T-helper 22 cell (primary cell): ENCODE measurements around the gene PLAGL1.
A peak's percentile ranks its signal among the peaks of the same experiment; 100 is the strongest.
"Not testable (repeated sequence)": the region's sequence is repeated elsewhere in the genome, so short reads cannot be mapped to it uniquely, and the experiment has no call there.

ENCODE experiments used
- DNase-seq: peaks from one replicate; pipeline ENCODE4 v3.0.0-alpha.2; 2020; ENCODE audit warnings: low read depth

The PLAGL1 gene

GRCh38 chr6:144008120-144008811 is at the start of gene PLAGL1:
Gene PLAGL1 (minus strand): TSS chr6:144008259. CDS start chr6:143948136, 60,123 bp downstream.
- no peak for DNase-seq

- DNase-seq, result no peak
These were observed 47.3 kb upstream of the PLAGL1 start for GRCh38 chr6:144055121-144055931.

GRCh38 chr6:144053601-144054000 is 45.5 kb upstream of the PLAGL1 start:
- no peak for DNase-seq

GRCh38 chr6:144052488-144052887 is 44.4 kb upstream of the PLAGL1 start:
- no peak for DNase-seq

- no peak for DNase-seq
These were observed 41.3 kb upstream of the PLAGL1 start for GRCh38 chr6:144049386-144049785.

- DNase-seq, result no peak
These were observed 39.6 kb upstream of the PLAGL1 start for GRCh38 chr6:144047688-144048087.

- not testable (repeated sequence) for DNase-seq
These were observed 38.6 kb upstream of the PLAGL1 start for GRCh38 chr6:144046672-144047071.

- not testable (repeated sequence) for DNase-seq
These were observed 36.9 kb upstream of the PLAGL1 start for GRCh38 chr6:144044989-144045388.

- no peak for DNase-seq
These were observed 28.8 kb upstream of the PLAGL1 start for GRCh38 chr6:144036835-144037195.

GRCh38 chr6:144036064-144036834 is 28.2 kb upstream of the PLAGL1 start:
- no peak for DNase-seq

GRCh38 chr6:144035416-144035815 is 27.4 kb upstream of the PLAGL1 start:
- DNase-seq, result no peak

- DNase-seq, result no peak
These were observed 26.0 kb upstream of the PLAGL1 start for GRCh38 chr6:144033816-144034735.

- DNase-seq, result no peak
These were observed 21.4 kb upstream of the PLAGL1 start for GRCh38 chr6:144029452-144029851.

- DNase-seq, result no peak
These were observed 20.0 kb upstream of the PLAGL1 start for GRCh38 chr6:144027932-144028587.

GRCh38 chr6:144023216-144023615 is 15.2 kb upstream of the PLAGL1 start:
- DNase-seq, result no peak

GRCh38 chr6:144019929-144020328 is 11.9 kb upstream of the PLAGL1 start:
- DNase-seq, result no peak

- no peak for DNase-seq
These were observed 9.4 kb upstream of the PLAGL1 start for GRCh38 chr6:144017166-144018094.

- peak; percentile 16 for DNase-seq
These were observed 5.4 kb upstream of the PLAGL1 start for GRCh38 chr6:144013486-144013909.

GRCh38 chr6:144012534-144012933 is 4.5 kb upstream of the PLAGL1 start:
- DNase-seq, result no peak

GRCh38 chr6:144009628-144010027 is 1.6 kb upstream of the PLAGL1 start:
- not testable (repeated sequence) for DNase-seq
